ENCODE data around the gene USP32. TPM values are rescaled to one million over a fixed set of nuclear protein-coding genes. Genes with fewer than 3 reads are reported as not detected.
"Not testable (repeated sequence)": the region's sequence is repeated elsewhere in the genome, so short reads cannot be mapped to it uniquely, and the experiment has no call there.

USP32 gene
- total RNA-seq, 2 experiments from 2014 or later = 26.5 TPM

DNA sequence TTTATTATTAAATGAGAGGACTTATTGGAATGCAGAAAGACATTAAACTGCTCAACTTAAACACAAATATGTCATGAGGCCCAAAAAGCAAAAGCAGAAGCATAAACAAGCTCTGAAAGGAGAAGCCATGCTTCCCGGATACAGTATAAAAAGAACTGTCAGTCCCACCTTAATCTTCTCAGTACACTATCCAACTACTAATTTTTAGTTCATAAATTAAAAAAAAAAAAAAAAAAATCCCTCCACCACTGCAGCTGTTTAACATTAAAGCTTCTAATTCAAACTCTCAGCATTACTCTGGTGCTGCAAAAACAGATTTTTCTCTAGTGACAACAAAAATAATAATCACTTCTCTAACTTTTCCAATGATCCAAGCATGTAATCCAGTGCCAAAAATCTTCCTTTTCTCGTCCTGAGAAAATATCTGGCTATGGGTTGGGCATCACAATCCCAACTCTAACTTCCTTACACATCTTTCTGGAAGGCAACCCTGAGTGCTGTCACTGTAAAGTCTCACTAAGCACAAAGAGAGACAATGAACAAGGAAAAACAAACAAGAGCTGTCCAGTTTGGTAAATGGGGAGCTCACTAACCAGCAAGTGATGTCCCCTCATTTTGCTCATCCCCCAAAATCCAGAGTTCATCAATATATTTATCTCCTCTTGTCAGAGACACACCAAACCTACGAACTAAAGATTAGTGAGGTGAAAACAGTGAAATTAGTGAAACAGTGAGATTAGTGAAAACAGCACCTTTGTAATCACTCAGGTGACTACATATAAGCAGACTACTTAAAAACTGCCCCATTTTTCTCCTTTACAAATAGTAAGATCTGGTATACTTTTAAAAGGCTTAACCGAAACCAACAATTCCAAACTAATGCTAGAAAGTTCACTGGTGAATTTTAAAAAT lies 5.5 kb downstream of the USP32 start:
- intact Hi-C loops (cut with micrococcal nuclease) = no loop called here
- ATAC-seq (no peak), DNase-seq (no peak)
- ChIA-PET CTCF (interaction anchor here (0.6 kb wide), 1 partner anchor 9 kb away, joined by 3 read pairs; no protein-coding TSS in a partner anchor), POLR2A (interaction anchor here (0.6 kb wide), 1 partner anchor 152 kb away, joined by 3 read pairs; no protein-coding TSS in a partner anchor)
- no peak overlapping the region for H3K4me3 Mint-ChIP-seq
- peaks cover 53% of the 10 kb centered on the region for H3K4me1 Mint-ChIP-seq (ENCODE audit: low read depth)
- H3K27me3 Mint-ChIP-seq = no peaks in the 10 kb centered on the region
- no peaks in the 10 kb centered on the region for H3K9me3 Mint-ChIP-seq
- H3K36me3 Mint-ChIP-seq (ENCODE audit: low read depth) = no peaks in the 10 kb centered on the region
- TF ChIP-seq, protein P1, sequence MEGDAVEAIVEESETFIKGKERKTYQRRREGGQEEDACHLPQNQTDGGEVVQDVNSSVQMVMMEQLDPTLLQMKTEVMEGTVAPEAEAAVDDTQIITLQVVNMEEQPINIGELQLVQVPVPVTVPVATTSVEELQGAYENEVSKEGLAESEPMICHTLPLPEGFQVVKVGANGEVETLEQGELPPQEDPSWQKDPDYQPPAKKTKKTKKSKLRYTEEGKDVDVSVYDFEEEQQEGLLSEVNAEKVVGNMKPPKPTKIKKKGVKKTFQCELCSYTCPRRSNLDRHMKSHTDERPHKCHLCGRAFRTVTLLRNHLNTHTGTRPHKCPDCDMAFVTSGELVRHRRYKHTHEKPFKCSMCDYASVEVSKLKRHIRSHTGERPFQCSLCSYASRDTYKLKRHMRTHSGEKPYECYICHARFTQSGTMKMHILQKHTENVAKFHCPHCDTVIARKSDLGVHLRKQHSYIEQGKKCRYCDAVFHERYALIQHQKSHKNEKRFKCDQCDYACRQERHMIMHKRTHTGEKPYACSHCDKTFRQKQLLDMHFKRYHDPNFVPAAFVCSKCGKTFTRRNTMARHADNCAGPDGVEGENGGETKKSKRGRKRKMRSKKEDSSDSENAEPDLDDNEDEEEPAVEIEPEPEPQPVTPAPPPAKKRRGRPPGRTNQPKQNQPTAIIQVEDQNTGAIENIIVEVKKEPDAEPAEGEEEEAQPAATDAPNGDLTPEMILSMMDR (IDR thresholded peaks at IDR 0.05) = no peak
- no peak overlapping the region for H3K27ac Mint-ChIP-seq

DNA sequence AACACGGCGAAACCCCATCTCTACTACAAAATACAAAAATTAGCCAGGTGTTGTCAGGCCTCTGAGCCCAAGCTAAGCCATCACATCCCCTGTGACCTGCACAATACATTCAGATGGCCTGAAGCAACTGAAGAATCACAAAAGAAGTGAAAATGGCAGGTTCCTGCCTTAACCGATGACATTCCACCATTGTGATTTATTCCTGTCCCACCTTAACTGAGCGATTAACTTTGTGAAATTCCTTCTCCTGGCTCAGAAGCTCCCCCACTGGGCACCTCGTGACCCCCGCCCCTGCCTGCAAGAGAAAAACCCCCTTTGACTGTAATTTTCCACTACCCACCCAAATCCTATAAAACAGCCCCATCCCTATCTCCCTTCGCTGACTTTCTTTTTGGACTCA lies 7.0 kb downstream of the USP32 start:
- H3K36me3 Mint-ChIP-seq (ENCODE audit: low read depth); H3K9me3 Mint-ChIP-seq; CTCF ChIA-PET; intact Hi-C loops (cut with micrococcal nuclease); POLR2A ChIA-PET; H3K27me3 Mint-ChIP-seq; H3K4me3 Mint-ChIP-seq; H3K27ac Mint-ChIP-seq; DNase-seq; ATAC-seq: not testable (repeated sequence)
- H3K4me1 Mint-ChIP-seq (ENCODE audit: low read depth) = peaks cover 40% of the 10 kb centered on the region

DNA sequence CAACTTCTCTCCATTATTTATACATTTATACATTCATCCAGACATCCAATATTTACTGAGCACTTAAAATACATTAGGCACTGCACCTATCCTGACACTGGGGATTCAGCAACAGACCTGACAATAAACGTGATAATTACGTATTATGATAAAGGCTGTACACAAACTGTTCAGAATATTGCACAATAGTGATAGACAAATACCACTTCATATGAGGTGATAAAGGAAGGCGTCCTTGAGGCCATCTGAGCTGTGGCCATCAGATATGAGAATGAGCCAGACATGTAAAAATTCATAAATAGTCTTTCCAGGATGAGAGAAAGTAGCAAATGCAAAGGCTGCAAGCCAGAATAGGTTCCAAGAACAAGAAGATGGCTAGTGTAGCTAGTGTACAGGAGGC lies 8.6 kb downstream of the USP32 start:
- TF ChIP-seq, protein P1 (IDR thresholded peaks at IDR 0.05) = no peak
- Mint-ChIP-seq H3K36me3 (ENCODE audit: low read depth) (no peaks in the 10 kb centered on the region), H3K9me3 (no peaks in the 10 kb centered on the region), H3K27me3 (no peaks in the 10 kb centered on the region), H3K4me1 (ENCODE audit: low read depth) (peaks cover 32% of the 10 kb centered on the region), H3K27ac (no peak overlapping the region), H3K4me3 (no peak overlapping the region)
- ChIA-PET CTCF (interaction anchor here (0.8 to 1.8 kb wide), 2 partner anchors 8 to 23 kb away, joined by 3 to 6 read pairs; partner anchors contain the start of gene USP32), POLR2A (no interaction called here)
- DNase-seq = no peak
- intact Hi-C loops (cut with micrococcal nuclease) = no loop called here
- no peak for ATAC-seq

DNA sequence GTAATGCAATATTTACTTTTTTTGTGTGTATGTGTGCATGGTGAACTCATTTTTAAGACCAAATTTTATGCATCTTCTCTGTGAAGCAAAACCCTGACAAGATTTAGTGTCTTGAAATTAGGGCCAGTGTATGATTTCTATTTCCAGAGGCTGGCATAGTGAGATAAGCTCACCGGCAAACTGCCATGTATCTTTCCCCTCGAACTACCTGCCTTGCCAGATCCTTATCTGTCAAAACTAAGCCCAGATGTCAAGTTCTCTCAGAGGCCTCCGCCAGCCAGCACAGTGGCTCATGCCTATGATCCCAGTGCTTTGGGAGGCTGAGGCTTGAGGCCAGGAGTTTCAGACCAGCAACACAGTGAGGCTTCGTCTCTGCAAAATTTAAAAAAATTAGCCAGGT lies 10.0 kb downstream of the USP32 start:
- ATAC-seq (no peak), DNase-seq (no peak)
- ChIA-PET POLR2A (interaction anchor here (0.9 to 1.6 kb wide), 2 partner anchors 10 to 12 kb away, joined by 4 read pairs; partner anchors contain the start of gene USP32), CTCF (interaction anchor here (1.8 kb wide), 1 partner anchor 9 kb away, joined by 6 read pairs; the partner anchor contains the start of gene USP32)
- no peak overlapping the region for H3K27ac Mint-ChIP-seq
- H3K4me1 Mint-ChIP-seq (ENCODE audit: low read depth) = peaks cover 25% of the 10 kb centered on the region
- intact Hi-C loops (cut with micrococcal nuclease) = no loop called here
- H3K4me3 Mint-ChIP-seq = no peak overlapping the region
- no peaks in the 10 kb centered on the region for H3K27me3 Mint-ChIP-seq
- H3K9me3 Mint-ChIP-seq = no peaks in the 10 kb centered on the region
- H3K36me3 Mint-ChIP-seq (ENCODE audit: low read depth) = no peaks in the 10 kb centered on the region
- TF ChIP-seq, protein P1 (IDR thresholded peaks at IDR 0.05) = no peak

DNA sequence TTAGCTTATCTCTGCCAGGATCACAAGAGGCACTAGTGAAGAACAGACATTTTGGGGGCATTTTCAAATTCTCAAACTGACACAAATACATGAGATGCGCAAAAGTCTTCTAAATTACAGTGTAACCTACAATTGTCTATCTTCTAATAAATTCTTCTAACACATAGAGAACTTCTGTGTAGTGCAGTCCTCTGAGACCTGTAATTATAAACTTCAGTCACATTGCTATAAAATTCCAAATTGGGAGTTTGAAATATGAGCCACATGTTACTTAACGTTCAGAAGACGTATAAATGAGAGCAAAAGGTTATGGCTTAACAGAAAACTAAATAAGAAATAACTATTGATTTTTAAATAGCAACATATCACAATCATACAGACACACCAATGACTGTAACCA lies 12.5 kb downstream of the USP32 start:
- H3K4me1 Mint-ChIP-seq (ENCODE audit: low read depth); H3K36me3 Mint-ChIP-seq (ENCODE audit: low read depth); H3K27ac Mint-ChIP-seq; CTCF ChIA-PET; H3K9me3 Mint-ChIP-seq; DNase-seq; H3K4me3 Mint-ChIP-seq; ATAC-seq; intact Hi-C loops (cut with micrococcal nuclease); H3K27me3 Mint-ChIP-seq: not testable (repeated sequence)
- POLR2A ChIA-PET = interaction anchor here (0.6 kb wide), 1 partner anchor 203 kb away, joined by 4 read pairs; no protein-coding TSS in a partner anchor

DNA sequence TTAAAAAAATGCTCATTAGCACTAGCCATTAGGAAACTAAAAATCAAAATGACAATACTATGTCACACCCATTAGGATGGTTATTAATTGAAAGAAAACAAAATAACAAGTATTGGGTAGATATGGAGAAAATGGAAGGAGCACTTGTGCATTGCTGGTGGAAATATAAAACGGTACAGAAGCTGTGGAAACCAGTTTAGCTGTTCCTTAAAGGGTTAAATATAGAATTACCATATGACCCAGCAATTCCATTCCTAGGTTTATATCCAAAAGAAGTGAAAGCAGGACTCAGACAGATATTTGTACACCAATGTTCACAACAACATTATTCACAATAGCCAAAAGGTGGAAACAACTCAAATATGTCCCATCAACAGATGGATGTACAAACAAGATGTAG lies 13.7 kb downstream of the USP32 start:
- H3K27me3 Mint-ChIP-seq; DNase-seq; CTCF ChIA-PET; ATAC-seq; intact Hi-C loops (cut with micrococcal nuclease); H3K27ac Mint-ChIP-seq; H3K9me3 Mint-ChIP-seq; H3K4me3 Mint-ChIP-seq; POLR2A ChIA-PET; H3K4me1 Mint-ChIP-seq (ENCODE audit: low read depth); H3K36me3 Mint-ChIP-seq (ENCODE audit: low read depth): not testable (repeated sequence)

Measured in activated CD8-positive, alpha-beta T cell treated with anti-CD3 and anti-CD28 coated beads for 36 hours (primary cell).